Measurements from ENCODE around the gene RPUSD4.
"Not testable (repeated sequence)": the region's sequence is repeated elsewhere in the genome, so short reads cannot be mapped to it uniquely, and the experiment has no call there.

The RPUSD4 gene, protein sequence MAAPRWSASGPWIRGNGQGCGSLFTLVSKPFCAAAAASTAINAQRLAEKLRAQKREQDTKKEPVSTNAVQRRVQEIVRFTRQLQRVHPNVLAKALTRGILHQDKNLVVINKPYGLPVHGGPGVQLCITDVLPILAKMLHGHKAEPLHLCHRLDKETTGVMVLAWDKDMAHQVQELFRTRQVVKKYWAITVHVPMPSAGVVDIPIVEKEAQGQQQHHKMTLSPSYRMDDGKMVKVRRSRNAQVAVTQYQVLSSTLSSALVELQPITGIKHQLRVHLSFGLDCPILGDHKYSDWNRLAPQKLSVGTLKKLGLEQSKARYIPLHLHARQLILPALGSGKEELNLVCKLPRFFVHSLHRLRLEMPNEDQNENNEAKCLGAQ

DNA sequence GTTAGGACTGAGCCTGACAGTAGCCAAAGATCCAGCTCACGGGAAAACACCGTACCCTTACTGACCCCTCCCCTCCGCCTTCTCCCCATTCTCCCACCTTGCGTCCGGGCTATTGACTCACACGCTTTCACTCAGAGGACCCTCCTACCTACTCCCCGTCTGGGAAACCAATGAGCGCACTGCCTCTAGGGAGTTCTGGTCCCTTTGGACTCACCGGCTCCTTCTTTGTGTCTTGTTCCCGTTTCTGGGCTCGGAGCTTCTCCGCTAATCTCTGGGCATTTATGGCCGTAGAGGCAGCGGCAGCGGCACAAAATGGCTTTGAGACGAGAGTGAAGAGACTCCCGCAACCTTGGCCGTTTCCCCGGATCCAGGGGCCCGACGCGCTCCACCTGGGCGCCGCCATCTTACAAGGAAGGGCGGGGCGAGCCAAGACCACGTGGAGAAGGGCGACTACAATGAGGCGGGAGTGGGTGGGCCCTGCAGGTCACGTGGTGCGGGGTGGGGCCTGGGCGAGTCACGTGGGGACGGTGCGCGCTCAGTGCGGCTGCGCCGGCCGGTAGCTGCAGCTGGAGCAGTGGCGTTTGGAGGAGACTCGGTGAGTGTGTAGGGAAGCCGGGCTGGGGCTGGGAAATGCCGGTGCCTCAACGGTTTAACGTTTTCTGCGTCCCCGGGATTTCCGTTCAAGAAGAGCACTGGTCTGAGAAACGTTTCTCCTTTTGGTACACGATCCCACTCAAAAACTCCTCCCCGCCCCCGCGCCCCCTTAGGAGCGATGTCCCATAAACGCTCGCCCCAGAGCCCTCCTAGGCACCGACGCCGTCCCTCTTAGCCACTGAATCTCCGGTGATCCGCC is at the start of gene RPUSD4, which contains the start of gene FAM118B:
Gene RPUSD4, minus strand, starts transcription at position 415 of the 853 bp plus-strand sequence. Its CDS starts 12 bp downstream, at position 403.
Gene FAM118B, plus strand, starts transcription at position 547 of the 853 bp plus-strand sequence. CDS start 23,220 bp downstream, outside the sequence.
- DNase-seq = peak; percentile 98

DNA sequence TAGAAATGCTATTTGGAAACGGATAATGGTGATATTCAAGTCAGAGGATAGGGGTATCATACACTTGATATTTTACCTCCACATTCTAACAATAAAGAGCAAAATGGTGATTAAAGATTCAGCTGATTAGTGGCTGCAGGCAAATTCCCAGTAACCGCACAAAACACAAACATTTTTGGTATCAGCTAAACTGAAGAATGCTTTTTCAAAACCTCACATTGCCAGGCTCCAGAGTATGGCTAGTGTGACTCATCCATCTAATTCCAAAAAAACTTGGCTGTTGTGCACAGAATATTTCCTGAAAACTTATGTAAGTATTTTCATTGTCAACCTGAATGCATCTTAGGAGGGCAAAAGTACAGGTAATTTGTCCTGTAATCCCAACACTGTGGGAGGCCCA is 46.3 kb upstream of the RPUSD4 start:
- no peak for DNase-seq

DNA sequence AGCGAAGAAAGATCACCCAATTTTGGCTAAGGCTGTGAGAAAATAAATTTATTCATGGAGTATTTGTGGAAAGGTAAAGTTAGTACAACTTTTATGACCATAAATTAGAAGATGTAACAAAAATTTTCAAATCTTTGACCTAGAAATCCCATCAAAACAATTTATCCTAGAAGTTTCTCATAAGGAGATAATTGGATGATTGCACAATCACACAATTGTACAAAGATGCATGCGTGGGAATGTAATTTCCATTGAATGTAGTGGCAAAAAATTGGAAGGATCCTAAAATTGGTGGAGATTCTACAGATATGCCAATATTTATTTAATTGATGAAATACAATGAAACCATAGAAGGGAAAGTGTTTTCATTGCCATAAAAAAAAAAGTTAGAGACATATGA is 45.7 kb upstream of the RPUSD4 start:
- no peak for DNase-seq

- no peak for DNase-seq
These were observed 44.8 kb upstream of the RPUSD4 start for GRCh38 chr11:126256216-126256615.

- DNase-seq = not testable (repeated sequence)
These were observed 44.1 kb upstream of the RPUSD4 start for GRCh38 chr11:126255507-126255906.

DNA sequence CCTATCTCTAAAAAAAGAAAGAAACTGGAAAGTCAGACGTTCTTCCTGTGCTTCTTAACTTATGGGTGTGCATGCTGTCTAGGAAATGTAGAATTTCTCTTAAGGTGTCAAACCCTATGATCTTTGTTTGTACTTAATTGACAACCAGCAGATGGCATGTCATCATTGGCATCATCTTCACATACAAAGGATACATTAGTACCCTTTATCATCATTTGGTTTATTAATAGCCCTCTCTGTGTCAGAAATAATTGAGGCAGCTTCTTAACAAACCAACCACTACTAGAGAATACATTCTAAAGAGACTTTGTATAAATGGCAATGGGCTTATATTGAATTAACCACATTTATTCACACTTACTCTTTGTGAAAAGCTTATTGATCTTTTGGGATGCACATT is 43.4 kb upstream of the RPUSD4 start:
- DNase-seq = no peak

- no peak for DNase-seq
These were observed 41.8 kb upstream of the RPUSD4 start for GRCh38 chr11:126253265-126253664.

DNA sequence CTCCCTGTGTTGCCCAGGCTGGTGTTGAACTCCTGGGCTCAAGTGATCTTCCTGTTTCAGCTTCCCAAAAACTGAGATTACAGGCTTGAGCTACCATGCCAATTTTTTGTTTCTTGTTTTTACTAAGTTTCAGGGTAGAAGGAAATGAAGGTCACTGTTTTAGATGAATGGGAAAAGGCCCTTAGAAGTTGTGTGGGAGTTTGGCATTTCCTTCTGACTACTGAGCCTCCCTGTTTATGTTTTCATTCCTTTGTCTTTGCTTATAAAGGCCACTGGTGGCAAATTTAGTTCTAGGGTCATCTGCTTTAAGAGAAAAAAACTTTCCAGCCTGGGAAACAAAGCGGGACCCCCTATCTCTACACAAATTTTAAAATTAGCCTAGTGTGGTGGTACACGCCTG is 35.2 kb upstream of the RPUSD4 start:
- DNase-seq = no peak

- DNase-seq = no peak
These were observed 21.9 kb upstream of the RPUSD4 start for GRCh38 chr11:126233391-126233790.

- no peak for DNase-seq
These were observed 21.2 kb upstream of the RPUSD4 start for GRCh38 chr11:126232683-126233082.

DNA sequence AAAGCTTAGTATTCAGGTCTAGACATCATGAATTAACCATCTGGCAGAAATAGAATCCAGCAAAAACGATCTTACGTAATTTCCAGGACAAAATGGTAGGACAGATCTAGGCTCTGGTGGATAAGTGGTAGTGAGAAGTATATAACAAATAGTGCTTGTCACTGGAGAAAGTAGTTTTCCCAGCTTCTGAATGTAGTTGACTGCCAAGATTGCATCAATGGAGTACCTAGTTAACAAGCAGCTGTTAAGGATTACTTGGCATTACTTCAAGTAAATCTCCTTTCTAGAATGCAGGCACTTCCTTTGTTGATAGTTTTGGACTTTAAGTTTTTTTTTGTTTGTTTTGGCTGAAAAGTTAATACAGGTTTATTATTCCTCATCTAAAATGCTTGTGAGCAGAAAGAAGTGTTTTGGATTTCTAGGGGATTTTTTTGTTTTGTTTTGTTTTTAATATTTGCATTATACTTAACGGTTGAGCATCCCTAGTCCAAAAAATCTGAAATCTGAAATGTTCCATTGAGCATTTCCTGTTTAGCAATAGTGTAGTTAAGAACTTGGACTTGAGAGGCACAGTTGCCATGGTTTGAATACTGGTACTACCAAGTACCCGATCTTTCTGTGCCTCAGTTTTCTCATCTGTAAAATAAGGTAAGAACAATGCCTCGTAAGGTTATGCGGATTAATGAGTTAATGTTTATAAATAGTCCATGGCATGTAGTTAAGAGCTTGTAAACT is 20.4 kb upstream of the RPUSD4 start:
- no peak for DNase-seq

- no peak for DNase-seq
These were observed 18.5 kb upstream of the RPUSD4 start for GRCh38 chr11:126229858-126230540.

GRCh38 chr11:126226334-126227084 is 15.1 kb upstream of the RPUSD4 start:
- DNase-seq = no peak

GRCh38 chr11:126225295-126225665 is 13.8 kb upstream of the RPUSD4 start:
- DNase-seq = no peak

GRCh38 chr11:126224647-126225294 is 13.3 kb upstream of the RPUSD4 start:
- DNase-seq = no peak

DNA sequence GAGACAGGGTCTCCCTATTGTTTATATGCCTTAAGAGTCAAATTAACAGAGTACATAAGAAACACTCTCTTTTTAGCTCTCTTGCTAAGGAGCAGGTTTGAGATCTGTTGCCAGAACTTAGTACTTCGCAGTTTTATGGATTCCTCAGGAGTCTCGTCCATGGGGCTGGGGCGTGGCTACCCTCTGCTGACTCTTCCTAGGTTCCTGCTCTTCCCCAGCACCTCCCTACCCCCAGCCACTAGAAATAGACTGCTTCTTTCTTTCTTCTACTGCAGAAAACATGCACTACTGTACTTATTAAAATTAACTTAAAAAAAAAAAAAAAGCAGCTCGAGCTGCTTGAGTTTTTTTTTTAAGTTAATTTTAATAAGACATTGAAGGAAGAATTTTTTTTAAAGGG is 8.1 kb upstream of the RPUSD4 start:
- no peak for DNase-seq

- no peak for DNase-seq
These were observed 6.0 kb upstream of the RPUSD4 start for GRCh38 chr11:126217491-126217890.

- no peak for DNase-seq
These were observed 5.3 kb upstream of the RPUSD4 start for GRCh38 chr11:126216526-126217305.

DNA sequence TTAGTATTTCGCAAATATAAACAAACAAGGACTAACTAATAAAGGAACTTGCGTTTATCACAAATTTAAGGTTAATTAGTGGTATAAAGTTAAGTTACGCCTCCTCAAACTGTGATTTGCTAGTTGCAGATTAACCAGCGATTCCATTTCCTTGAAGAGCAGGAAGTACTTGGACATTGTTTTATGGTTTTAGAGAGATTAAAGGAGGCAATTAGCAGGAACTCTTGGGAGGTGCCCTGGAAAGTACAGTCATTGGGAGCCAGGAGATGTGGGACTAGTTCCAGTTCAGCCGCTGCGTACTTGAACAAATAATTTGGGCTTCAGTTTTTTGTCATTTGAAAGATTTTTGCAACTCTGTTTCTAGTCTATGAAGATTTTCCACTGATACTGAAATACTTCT is 3.4 kb upstream of the RPUSD4 start:
- no peak for DNase-seq

DNA sequence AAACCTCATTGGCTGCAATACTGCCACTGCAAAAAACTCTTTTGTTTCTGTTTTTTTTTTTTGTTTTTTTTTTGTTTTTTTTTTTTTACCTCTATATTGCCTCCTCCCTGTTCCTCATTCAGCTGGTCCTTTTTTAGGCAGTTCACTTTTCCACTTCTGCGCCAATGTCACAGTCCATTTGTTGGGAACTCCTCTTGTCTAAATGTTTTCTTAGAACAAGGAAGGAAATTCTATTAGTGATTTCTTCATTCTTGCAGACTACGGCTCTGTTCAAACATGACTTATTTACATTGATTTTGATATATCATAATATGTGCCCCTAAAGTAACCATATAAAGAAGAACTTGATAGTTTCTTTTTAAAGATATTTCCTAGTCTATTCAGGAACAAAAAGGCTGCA is 3.0 kb upstream of the RPUSD4 start:
- no peak for DNase-seq
